HG03108 (cell line): ENCODE data around the gene KIAA1217.

Experiments
- ATAC-seq: cut with Tn5 transposase; IDR thresholded peaks from one replicate; pipeline ENCODE4 v1.9.1; 2021; ENCODE audit warnings: moderate library complexity; ENCODE audit not compliant: unreplicated experiment

The KIAA1217 gene

DNA sequence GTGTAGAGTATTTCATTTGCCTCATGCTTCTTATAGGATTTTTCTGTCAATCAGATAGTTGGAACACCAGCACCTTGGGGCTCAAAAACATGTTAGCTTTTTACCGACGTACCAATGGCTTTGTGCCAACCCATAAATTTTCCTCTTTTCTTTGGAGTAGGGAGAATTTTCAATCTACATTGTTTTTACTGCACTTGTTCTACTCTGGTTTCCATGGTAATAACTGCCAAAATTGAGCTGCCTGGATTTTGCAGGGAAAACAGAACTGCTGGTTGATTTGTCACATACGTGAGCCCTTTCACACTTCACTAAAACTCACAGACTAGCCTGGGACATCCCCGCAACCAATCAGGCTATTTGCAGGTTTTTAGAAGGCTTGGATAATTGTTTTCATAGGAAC lies 325.0 kb downstream of the KIAA1217 start:
- ATAC-seq: no peak

DNA sequence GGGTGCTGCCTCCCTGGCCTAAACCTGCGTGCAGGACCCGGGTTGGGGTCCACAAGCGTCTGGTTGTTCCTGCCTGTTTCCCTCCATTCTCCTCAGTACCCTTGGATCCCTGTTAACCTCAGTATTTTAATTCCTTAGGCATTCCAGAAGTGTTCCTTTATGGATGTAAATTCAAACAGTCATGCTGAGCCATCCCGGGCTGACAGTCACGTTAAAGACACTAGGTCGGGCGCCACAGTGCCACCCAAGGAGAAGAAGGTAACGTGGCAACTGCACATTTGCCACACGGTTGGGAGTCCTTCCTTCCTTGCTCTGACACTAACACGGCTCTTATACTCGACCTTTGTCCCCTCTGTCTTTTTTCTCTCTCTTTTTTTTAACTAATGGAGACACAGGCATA lies 327.7 kb downstream of the KIAA1217 start:
- no peak for ATAC-seq

DNA sequence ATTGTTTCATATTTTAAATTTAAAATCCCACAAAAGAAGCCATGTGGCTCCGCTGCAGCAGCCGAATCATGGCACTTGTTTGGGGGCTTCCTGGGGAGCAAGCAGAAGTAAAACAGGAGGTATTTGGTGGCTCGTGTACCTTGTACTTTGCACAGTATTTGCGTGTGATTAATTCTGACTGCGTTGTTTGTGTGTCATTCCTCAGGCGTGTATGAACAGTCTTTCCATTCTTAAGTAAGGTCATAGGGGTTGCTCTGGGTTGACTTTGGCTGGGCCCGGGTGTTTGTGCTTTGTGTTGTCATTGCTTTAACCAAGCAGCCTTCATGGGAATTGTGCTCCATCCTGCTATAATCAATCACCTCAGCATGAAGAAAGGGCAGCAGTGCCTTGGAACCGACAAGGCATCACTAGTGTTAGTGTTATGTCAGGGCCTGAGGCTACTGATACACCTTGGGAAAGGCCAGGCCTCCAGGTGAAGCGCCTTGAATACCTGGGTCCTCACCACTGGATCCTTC lies 332.4 kb downstream of the KIAA1217 start:
- ATAC-seq: no peak

DNA sequence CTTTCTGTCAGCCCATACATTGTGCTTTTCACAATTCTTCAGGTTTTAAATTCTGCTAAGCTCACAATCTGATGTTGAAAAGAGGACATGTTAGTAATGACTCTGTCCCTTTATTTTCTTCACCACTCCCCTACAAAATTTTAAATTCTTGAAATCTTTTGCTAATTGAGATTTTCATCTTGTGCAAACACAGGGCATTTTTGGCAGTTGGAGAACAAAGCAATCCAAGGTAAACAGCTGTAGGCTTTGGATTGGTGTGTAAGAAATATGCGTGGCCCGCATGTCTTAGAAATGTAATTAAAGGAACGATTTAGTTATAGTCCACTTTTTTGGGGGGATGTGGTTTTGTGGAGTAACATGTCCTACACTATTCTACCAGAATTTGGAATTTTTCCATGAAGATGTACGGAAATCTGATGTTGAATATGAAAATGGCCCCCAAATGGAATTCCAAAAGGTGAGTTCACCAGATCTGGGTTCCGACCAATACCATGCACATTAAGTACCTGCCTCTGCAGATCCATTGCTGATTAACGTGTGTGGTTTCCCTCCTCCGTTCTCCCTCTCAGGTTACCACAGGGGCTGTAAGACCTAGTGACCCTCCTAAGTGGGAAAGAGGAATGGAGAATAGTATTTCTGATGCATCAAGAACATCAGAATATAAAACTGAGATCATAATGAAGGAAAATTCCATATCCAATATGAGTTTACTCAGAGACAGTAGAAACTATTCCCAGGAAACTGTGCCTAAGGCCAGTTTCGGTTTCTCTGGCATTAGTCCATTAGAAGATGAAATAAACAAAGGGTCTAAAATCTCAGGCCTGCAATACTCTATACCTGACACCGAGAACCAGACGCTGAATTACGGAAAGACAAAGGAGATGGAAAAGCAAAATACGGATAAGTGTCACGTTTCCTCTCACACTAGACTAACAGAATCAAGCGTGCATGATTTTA lies 333.7 kb downstream of the KIAA1217 start:
- ATAC-seq: no peak

DNA sequence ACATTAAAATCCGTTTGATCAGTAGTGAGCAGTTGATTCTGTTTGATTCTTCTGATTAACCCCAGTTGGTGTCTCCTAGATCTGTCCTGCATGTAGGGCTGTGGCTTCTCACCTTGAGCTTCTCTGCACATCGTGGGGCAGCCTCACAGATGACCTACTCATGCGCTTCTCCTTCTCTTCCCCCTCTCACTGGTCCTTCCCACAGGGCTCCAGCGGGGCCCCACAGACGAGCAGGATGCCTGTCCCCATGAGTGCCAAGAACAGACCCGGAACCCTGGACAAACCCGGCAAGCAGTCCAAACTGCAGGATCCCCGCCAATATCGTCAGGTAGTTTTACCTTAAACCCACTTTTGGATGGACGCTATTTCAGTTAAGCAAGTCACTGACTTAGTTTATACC lies 335.8 kb downstream of the KIAA1217 start:
- ATAC-seq: no peak

DNA sequence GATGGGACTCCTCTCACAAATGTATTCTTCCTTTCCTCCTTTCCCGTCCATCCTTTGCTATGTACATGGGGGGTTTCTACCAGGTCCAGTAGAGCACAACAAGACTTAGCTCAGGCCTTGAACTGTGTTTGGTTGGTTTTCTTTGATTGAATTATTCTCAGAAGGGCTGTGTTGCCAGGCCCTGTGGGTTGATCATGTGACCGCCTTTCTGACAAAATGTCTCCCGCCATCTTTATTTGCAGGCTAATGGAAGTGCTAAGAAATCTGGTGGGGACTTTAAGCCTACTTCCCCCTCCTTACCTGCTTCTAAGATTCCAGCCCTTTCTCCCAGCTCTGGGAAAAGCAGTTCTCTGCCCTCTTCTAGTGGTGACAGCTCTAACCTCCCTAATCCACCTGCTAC lies 336.6 kb downstream of the KIAA1217 start:
- ATAC-seq: no peak

DNA sequence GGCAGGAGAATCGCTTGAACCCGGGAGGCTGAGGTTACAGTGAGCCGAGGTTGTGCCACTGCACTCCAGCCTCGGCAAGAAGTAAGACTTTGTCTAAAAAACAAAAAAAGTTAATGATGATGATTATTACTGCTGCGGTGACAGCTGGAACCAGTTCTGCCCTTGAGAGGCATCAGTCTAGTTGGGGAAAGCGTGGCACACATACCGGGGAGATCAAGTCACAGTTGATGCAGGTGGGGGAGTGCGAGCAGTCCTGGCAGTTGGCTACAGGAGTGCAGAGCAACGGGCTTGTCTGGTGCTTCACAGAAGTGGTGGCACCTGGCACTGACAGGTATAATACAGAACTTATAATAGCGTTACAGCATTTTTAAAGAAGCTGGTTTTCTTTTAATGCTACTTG lies 341.7 kb downstream of the KIAA1217 start:
- no peak for ATAC-seq

DNA sequence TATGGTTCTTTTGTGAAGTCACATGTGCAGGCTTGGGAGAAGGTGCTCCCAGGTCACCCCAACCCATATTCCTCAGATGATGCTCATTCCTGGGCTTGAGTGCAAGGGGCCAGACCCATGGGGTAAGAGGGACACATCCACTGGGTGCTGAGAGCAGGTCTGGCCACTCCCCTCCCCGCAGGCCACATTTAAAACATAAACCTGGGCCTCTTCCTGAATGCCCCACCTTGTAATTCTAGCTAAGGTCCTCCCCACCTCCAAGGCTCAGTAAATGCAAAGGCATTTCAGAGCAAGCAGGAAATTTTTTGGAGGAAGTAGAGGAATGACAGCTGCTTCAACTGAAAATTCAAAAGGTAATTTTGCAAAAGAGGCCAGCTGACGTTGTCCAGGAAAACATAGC lies 342.2 kb downstream of the KIAA1217 start:
- no peak for ATAC-seq

DNA sequence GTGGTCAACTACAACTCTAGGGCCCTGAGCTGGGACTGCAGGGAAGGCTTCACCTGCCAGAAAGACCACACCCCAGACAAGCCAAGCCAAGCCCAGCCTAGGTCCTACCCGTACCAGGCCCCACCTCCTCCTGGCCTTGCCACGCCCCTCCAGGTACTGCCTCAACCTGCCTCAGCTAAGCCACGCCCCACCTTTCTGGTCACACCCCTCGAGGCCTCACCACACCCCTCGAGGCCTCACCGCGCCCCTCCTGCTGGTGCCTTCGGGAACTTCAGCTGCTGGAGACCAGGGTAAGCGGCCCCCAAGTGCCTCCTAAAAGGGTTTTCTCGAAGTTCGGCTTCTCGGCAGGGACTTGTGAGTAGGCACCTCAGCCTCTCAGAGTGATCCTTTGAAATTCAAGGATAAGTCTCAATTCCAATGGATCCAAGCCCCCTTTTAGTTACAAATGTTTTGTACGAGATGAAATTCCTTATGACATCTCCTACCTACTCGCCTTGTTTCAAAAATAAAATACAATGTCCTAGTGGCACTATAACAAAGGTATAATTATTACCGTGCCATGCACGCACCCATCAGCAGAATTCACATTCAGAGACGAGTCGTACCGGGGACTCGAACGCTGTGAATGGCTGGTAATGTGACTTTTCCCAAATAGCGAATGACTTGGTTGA lies 343.5 kb downstream of the KIAA1217 start:
- ATAC-seq: no peak

DNA sequence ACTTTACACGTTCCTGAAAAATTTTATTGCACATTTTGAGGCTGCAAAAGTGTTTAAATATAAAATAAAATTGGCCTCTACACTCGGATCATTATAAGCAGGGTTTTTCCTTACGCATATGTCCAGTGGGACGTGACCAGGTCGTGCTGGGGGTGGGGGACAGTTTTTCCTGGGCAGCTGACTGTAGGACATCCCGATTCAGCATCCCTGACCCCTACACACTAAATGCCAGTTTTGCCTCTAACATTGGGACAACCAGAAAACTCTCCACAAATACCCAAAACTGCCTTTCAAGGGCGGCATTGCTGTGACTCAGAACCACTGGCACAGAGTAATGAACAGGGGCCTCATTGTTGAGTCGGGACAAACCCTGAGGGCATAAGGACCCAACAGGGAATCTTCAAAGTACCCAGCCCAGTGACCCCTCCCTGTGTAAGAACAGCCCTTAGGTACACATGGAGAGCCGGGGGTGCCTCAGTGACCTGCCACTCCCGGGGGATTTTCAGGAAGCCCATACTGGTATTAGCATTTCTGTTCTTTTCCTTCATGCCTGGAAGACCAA lies 344.2 kb downstream of the KIAA1217 start:
- no peak for ATAC-seq

DNA sequence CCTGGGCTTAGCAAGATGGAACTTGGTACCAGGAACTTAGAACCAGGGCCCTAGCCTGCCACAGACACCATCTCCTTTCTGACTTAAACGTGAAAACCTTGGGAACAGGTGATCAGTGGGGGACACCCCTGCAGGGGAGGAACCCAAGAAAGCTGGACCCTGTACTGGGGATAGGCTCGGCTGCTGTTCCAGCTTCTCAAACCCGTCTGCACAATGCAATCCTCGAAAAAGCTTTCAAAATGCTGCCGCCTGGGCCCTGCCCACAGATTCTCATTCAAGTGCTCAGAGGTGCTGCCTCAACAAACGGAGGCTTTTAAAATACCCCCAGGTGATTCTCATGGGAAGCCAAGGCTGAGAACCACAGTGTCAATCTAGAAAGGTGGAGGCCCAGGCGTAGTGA lies 345.1 kb downstream of the KIAA1217 start:
- ATAC-seq: no peak

DNA sequence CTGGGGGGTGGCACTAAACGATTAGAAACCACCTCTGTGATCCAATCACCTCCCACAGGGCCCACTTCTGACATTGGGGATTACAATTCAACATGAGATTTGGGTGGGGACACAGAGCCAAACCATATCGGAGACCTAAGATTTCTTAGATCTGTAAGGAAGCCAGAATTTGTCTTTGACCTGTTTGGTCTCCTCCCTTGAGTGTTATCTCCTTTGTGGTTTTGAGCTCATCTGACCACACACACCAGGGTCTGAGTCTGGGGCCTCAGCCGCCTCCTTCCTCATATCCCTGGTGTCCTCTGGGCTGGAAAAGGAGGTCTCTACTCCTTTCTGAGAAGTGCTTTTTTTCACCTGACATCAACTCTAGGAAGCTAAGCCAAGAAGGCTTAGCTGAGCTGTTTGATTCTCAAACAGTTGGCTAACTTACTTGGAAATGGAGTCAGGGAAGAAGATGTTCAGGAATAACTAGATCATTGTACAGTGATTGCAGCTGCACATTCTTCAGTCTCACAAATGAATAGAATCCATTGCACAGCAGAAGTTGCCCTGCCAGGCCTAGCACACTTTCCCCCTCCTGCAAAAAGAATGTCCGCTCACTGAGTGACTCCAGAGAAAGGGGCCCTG lies 347.3 kb downstream of the KIAA1217 start:
- no peak for ATAC-seq

DNA sequence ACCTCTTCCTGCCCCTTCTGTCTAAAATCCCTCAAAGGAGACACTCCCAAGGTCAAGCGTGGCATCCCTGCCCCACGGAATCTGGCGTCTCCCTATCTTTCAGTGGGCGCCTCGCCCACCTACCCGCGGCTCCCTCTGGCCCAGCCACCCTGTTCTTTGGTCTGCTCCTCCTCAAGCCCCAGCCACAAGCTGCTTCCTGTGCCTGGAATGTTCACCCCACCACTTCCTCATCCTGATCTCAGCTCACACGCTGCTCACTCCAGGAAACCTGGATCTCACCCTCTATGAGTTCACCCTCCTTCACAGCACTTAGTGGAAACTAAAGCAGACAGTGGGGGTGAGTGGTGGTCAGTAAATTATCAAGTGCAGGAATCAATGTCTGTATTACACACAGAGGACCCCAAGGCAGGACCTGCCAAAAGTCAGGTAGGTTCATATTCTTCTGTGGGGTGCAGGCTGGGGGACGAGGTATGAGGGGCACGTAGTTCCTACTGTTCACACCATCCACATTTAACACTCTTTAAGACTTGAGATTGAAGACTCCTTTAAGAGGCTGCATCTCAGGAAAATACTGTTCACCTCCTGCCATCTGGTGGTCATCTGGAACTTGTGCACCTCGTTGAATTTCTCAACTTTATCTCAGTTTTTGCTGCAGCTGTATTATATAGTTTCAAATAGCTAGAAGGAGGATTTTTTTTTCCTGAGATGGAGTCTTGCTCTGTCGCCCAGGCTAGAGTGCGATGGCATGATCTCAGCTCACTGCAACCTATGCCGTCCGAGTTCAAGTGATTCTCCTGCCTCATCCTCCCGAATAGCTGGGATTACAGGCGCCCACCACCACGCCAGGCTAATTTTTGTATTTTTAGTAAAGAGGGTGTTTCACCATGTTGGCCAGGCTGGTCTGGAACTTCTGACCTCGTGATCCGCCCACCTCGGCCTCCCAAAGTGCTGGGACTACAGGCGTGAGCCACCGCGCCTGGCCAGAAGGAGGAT lies 348.1 kb downstream of the KIAA1217 start:
- no peak for ATAC-seq

DNA sequence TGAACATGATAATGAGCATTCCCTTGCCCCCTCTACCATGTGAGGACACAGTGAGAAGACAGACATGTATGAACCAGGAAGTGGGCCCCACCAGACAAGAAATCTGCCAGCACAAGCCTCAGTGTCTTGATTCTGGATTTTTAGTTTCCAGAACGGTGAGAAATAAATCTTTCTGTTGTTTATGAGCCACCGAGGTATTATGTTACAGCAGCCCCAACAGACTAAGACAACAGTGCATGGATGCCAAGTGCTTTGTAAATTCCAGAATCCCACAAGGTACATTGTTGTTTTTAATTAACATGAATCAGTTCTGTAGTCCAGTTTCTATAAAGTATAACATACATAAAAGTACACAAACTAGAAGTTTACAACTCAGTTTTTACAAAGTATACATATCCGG lies 352.5 kb downstream of the KIAA1217 start:
- no peak for ATAC-seq

DNA sequence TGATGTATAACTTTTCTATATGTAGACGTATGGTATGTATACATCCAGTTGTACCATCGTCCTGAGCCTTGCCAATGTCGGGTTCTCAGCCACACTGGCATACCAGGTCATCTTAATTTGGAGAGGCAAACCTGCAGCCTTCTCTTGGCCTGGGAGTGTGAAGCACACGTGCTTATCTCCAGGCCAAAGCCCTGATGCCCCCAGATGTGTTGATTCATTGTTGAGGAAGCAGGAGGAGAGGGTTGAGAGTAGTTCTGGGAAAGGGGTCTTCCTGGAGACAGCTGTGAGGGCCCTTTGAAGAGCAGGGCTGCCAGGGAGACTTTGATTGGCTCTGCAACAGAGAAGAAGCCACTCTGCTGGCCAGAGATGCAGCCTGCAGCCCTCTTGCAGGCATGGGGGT lies 359.1 kb downstream of the KIAA1217 start:
- ATAC-seq: no peak

DNA sequence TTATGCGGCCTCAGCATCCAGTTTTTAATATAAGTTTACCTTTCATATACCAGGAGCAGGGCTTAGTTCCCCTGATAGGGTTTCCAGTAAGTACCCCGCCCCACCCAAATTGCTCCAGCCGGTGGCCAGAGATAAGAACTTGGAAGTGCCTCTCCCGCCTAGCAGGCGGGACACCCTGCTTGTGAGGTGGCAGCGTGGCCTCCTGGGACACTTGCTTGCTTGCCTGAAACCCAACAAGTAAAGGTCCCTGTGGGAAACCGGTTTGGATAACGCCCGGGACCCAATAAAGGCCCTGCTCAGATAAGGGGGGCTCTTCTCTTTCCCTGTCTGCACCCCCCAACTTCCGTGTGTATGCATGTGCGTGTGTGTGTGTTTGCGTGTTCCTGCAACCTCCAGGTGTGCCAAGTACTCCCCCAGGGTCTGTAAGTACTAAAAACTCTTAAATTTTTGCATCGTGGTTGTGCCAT lies 360.4 kb downstream of the KIAA1217 start:
- ATAC-seq: no peak

DNA sequence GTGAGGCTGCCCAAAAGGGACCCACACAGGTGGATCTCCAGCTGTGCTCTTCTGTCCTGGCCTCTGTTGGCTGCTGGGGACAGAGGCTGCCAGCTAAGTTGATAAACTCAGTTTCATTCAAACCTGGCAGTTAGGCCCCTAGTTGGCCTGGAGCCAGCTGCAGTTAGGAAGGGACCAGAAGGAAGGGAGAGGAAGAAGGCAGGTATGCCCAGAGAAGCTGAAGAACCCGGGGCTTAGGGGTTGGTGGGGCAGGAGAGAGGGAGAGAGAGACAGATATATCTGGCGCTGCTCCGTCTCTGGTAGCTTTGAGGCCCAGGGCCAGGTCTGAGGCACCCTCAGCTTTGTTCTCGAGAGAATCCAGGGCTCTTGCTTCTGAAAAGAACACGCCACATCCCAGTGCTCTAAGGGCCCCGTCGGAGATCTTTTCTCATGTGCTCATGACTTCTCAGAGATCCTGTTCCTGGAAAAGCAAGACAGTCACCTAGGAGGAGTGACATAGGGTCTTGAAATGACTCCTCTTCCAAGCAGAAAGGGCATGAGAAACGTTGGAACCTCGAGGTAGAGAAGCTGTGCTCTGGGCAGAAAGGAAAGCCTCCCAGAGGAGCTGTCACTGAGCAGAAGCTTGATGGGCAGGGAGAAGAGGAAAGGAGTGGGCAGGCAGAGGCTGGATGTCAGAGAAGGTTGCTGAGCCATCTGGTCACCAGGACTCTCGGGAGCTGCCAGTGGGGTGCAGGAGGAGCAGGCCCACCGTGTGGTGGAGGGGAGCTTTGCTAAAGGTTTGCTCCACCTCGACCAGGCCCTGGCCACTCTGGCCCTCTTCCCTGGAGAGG lies 361.1 kb downstream of the KIAA1217 start:
- no peak for ATAC-seq

DNA sequence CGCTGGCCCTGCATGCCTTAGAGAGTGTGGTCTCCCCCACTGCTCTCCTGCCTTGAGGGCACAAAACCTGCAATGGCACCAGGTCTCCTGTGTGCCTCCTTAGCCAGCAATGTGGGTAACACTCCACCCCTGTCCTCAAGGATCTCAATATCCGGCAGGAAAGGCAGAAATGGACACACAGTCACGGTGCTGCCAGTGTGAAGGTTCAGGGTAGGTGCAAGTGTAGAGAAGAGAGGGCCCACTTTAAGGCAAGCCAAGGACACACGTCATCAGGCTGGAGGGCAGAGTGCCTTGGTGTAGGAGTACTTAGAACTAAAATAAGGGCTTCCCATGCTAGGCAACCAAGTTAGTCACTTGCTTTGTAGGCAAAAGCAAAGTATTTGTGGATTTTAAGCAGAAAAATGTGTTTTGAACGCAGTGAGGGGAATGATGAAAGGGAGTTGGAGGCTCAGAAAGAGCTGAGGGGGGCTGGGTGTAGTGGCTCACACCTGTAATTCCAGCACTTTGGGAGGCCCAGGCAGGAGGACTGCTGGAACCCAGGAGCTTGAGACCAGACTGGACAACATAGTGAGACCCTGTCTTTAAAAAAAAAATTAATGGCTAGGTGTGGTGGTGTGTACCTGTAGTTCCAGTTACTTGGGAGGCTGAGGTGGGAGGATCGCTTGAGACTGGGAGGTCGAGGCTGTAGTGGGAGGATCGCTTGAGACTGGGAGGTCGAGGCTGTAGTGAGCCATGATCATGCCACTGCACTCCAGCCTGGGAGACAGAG lies 361.9 kb downstream of the KIAA1217 start:
- no peak for ATAC-seq
